ENCODE measurements around the gene UPF1. TPM values are rescaled to one million over a fixed set of nuclear protein-coding genes. Genes with fewer than 3 reads are reported as not detected.

UPF1 gene
- total RNA-seq, 2 experiments from 2014 or later: 89.3 to 92.0 TPM

DNA sequence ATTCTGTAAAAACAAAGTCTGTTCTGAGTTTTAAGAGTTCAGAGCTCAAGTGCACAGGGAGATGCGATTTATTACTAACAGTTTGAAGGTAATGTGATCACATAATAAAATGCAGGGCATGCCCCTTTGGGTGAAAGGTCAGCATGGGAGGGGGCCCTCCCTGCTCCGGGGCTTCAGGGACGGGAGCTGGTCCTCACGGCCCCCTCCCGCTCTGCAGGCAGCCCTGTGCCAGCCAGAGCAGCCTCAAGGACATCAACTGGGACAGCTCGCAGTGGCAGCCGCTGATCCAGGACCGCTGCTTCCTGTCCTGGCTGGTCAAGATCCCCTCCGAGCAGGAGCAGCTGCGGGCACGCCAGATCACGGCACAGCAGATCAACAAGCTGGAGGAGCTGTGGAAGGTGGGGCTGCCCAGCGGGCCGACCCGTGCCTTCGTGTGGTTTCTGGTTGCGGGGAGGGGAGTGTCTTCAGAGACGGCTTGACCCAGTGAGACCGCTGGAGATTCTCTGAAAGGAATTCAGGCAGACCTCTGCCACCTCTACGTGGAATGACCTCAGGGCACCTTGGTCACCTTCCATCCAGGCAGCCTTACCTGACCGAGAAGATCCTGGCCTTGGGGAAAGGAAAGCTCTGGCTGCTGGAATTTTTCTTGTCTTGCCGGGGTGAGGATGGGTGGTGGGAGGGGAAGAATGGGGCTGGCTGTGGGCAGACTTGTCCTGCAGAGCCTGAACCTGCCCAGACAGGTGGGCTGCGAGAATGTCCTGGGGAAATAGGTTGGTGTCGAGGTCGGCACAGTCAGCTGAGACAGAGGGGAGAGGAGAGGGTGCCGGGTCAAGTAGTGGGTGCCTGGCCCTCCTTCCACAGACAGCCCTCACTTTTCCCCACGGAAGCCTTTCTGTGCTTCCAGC lies 19.0 kb downstream of the UPF1 start:
- ChIA-PET CTCF (interaction anchor here (0.6 to 1.0 kb wide), 3 partner anchors 14 to 257 kb away, joined by 3 to 6 read pairs (median 3); no protein-coding TSS in a partner anchor), POLR2A (no interaction called here)

DNA sequence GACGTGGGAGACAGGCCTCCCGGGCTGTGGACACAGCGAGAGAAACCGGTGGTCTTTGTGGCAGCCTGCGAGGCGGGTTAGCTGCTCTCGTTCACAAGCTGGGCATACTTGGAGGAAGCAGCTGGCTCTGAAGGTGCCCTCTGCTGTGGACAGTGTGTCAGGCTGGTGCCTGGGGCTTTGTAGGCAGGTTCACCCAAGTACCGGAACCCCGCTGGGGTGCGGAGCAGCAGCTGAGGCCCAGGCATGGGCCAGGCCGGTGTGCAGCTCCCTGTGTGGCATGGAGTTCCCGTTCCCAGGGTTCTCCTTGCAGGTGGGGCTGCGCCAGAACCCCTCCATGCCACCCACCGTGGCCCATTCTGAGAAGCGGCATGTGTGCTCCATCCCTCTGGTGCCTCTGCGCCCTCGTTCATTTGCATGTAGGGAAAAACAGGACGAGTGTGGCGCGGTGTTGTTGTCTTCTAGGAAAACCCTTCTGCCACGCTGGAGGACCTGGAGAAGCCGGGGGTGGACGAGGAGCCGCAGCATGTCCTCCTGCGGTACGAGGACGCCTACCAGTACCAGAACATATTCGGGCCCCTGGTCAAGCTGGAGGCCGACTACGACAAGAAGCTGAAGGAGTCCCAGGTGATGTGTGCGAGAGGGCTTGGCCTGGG lies 20.0 kb downstream of the UPF1 start:
- ChIA-PET POLR2A (no interaction called here), CTCF (interaction anchor here (0.6 kb wide), 1 partner anchor 285 kb away, joined by 3 read pairs; no protein-coding TSS in a partner anchor)

- ChIA-PET POLR2A (no interaction called here), CTCF (no interaction called here)
Measured at GRCh38 chr19:18852648-18853047, 20.9 kb downstream of the UPF1 start.

DNA sequence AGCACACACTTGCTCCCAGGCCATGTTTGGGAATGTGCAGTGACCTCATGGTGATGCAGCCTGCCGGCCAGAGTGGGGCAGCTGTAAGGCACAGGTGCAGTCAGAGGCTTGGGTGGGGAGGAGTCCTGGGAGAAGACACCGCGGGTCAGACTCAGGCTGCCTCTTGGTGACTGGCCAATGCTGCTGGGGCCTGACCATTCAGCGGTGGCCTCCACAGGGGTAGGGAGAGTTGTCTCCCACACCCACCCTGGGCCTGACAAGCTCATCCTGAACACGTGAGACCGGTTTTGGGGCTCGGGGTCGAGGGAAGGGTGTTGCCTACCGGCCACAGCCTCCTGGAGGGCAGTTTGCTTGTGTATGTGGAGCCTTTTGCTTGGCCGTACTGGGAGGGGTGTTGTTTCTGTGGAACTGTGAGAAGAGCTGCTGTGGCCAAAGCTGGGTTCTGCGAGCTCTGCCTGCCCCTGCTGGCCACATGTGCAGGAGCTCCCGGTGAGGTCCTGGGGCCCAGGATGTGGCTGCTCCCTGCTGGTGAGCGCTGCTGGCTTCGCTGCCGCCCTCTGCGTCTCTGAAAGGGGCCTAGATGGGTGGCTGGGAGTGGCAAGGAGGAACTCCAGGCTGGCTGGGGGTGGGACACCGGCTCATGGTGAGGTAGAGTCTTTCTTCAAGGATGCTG lies 22.1 kb downstream of the UPF1 start:
- ChIA-PET POLR2A (no interaction called here), CTCF (no interaction called here)

GRCh38 chr19:18854982-18855381 lies 23.2 kb downstream of the UPF1 start:
- POLR2A ChIA-PET: no interaction called here
- CTCF ChIA-PET: interaction anchor here (0.9 kb wide), 1 partner anchor 385 kb away, joined by 3 read pairs; no protein-coding TSS in a partner anchor

GRCh38 chr19:18855647-18856384 lies 24.1 kb downstream of the UPF1 start:
- CTCF ChIA-PET: interaction anchor here (0.9 to 1.9 kb wide), 4 partner anchors 9 to 386 kb away, joined by 3 to 9 read pairs (median 4); no protein-coding TSS in a partner anchor
- POLR2A ChIA-PET: no interaction called here

- CTCF ChIA-PET: interaction anchor here (1.0 to 1.9 kb wide), 4 partner anchors 10 to 17 kb away, joined by 3 to 9 read pairs (median 4); no protein-coding TSS in a partner anchor
- POLR2A ChIA-PET: no interaction called here
Measured at GRCh38 chr19:18856385-18857126, 24.8 kb downstream of the UPF1 start.

DNA sequence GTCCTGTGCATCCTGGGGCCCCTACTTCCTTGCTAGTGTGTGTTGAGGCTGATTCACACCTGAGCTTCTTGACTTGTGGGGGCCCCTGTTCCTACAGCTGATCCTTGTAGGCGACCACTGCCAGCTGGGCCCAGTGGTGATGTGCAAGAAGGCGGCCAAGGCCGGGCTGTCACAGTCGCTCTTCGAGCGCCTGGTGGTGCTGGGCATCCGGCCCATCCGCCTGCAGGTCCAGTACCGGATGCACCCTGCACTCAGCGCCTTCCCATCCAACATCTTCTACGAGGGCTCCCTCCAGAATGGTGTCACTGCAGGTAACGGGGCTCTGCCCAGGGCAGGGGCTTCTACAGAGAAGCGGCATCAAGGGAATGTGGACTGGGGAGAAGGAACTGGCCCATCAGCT lies 25.5 kb downstream of the UPF1 start:
- CTCF ChIA-PET: interaction anchor here (1.1 to 1.9 kb wide), 3 partner anchors 10 to 17 kb away, joined by 3 to 9 read pairs (median 4); no protein-coding TSS in a partner anchor
- POLR2A ChIA-PET: no interaction called here

- ChIA-PET POLR2A (no interaction called here), CTCF (interaction anchor here (0.7 to 1.8 kb wide), 2 partner anchors 12 to 204 kb away, joined by 3 to 6 read pairs; no protein-coding TSS in a partner anchor)
Measured at GRCh38 chr19:18858906-18859646, 27.3 kb downstream of the UPF1 start.

DNA sequence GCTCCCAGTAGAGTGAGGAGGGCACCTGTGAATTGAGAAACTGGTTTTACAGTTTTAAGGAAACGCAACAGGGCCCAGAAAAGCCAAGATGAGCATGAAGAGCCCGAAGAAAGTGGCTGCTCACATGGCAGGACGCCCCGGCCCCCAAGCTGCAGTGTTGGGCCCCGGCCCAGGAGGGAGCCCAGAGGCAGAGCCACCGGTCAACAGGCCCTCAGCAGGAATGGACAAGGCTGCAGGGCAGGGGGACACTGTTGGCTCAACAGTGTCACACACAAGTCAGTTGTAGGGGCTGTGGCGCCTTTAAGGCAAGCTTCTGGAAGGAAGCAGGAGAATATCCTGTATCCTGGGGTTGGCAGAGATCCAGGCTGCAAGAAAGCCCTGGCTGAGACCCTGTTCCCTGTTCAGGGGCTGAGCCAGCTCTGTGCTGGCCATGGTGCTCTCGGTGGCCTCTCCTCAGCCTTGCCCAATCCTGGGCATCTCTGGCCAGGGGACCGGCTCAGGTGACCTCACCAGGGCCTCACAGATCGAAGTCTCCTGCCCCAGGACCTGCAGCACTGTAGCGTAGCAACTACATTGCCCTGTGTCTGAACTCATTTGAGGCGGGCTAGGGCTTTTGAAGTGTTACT lies 28.0 kb downstream of the UPF1 start:
- ChIA-PET POLR2A (no interaction called here), CTCF (interaction anchor here (0.7 to 1.8 kb wide), 2 partner anchors 12 to 204 kb away, joined by 3 to 6 read pairs; no protein-coding TSS in a partner anchor)

DNA sequence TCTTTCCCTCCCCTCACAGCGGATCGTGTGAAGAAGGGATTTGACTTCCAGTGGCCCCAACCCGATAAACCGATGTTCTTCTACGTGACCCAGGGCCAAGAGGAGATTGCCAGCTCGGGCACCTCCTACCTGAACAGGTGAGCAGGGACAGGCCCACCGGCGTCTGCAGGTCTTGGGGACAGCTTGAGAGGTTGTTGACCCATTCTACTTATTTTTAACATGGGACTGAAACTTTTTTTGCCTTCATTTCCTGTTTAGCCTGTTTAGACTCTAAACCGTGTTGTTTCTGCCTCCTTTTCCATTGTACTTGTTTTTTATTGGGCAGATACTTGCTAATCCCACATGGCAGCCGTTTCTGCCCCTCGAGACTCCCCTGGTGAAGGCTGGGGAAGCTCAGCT lies 28.5 kb downstream of the UPF1 start:
- ChIA-PET POLR2A (no interaction called here), CTCF (no interaction called here)

DNA sequence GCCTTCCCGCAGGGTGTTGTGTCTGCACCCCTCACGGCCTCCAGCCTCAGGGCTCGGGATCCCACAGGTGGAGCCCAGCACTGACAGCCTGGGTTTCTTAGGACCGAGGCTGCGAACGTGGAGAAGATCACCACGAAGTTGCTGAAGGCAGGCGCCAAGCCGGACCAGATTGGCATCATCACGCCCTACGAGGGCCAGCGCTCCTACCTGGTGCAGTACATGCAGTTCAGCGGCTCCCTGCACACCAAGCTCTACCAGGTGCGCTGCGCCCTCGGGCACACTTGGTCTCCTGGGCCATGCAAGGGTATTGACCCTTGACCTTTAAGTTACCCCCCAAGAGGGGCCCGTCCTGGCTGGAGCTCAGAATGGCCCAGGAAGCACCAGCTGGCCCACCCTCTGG lies 29.0 kb downstream of the UPF1 start:
- CTCF ChIA-PET: no interaction called here

GRCh38 chr19:18861235-18861634 lies 29.5 kb downstream of the UPF1 start:
- POLR2A ChIA-PET: interaction anchor here (0.6 kb wide), 1 partner anchor 10 kb away, joined by 5 read pairs; no protein-coding TSS in a partner anchor
- CTCF ChIA-PET: no interaction called here

More for the DNA sequence above, 29.0 kb downstream of the UPF1 start:
- POLR2A ChIA-PET: no interaction called here

DNA sequence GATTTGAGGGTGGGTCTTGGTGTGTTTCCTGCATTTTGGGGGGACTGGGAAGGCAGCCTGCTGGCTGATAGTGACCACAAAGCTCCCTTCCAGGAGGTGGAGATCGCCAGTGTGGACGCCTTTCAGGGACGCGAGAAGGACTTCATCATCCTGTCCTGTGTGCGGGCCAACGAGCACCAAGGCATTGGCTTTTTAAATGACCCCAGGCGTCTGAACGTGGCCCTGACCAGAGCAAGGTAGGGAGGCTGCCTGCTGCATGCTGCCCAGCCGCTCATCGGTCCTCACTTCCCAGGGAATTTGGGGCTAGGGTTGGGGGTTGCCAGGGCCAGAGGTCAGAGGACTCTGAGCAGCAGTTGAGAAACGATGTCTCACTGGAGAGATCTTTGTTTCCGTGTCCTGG lies 30.2 kb downstream of the UPF1 start:
- ChIA-PET CTCF (interaction anchor here (1.4 kb wide), 1 partner anchor 15 kb away, joined by 3 read pairs; no protein-coding TSS in a partner anchor), POLR2A (interaction anchor here (0.6 kb wide), 1 partner anchor 9 kb away, joined by 5 read pairs; no protein-coding TSS in a partner anchor)

DNA sequence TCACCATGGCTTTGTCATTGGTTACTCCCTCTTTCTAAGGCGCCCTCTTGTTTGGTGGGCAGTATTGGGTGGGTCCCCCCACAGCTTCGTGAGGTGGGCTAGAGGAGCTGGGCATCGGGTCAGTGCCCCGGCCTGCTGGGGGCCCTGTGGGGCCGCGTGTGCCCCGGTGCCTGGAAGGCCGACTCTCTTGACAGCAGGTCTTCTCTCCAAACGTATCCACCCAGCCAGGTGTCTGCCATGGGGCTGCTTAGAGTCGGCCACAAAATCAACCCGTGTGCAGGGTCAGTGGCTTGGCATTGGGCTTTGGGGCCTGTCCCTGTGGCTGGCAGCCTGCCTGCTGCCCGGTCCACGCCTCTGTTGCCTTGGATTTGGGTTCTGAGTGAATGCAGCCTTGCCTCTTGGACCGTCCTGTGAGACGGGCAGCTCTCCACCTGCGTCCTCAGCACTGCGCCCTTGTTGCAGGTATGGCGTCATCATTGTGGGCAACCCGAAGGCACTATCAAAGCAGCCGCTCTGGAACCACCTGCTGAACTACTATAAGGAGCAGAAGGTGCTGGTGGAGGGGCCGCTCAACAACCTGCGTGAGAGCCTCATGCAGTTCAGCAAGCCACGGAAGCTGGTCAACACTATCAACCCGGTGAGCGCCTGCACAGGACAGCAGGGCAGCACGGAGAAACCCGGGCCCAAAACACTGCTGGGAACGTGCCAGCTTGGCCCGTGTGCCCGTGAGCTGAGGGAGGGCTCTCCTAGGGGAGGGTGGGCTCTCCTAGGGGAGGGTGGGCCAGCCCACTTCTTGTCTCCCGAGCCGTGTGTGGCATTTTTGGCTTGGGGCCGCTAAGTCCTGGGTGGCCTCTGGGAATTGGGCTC lies 31.4 kb downstream of the UPF1 start:
- POLR2A ChIA-PET: no interaction called here
- CTCF ChIA-PET: interaction anchor here (0.8 to 1.4 kb wide), 2 partner anchors 16 to 413 kb away, joined by 3 read pairs; no protein-coding TSS in a partner anchor

DNA sequence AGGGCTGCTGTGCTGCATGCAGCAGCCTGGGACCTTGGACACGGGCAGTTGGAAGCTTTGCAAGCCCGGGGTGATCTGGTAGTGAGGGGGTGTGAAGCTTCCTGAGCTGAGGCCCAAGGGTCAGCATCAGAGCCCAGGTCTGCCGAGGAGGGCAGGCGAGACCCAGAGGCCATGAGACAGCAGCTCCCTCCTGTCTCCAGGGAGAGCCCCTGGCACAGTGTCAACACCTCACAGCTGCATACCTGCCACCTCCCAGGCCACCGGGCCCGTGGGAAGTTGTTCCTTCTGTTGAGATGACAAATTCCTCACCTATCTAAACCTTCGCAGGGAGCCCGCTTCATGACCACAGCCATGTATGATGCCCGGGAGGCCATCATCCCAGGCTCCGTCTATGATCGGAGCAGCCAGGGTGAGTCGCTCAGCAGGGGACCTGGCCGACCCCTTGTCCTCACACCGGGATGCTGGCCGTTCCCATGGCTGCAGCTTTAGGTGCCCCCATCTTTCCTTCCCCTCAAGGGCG lies 32.1 kb downstream of the UPF1 start:
- POLR2A ChIA-PET: no interaction called here
- CTCF ChIA-PET: interaction anchor here (0.6 to 0.8 kb wide), 4 partner anchors 53 to 414 kb away, joined by 3 to 5 read pairs (median 3); no protein-coding TSS in a partner anchor
